MM.1S (cell line): ENCODE measurements around the gene MAPKAP1.

Experiments used
- CTCF ChIP-seq: fragments of 300-600 bp; sonication (generic); IDR thresholded peaks from 2 replicates; pipeline ENCODE4 v1.5.1; 2016; ENCODE audit warnings: antibody characterized with exemption, low read length, mixed read lengths
- EZH2 ChIP-seq: fragments of 300-600 bp; sonication (generic); optimal IDR thresholded peaks from 2 replicates; pipeline ENCODE3; 2017; ENCODE audit warnings: low read depth, mild to moderate bottlenecking, antibody characterized with exemption, low read length, mixed read lengths
- EZH2phosphoT487 ChIP-seq: fragments of 300-600 bp; sonication (generic); IDR thresholded peaks from 2 replicates; pipeline ENCODE4 v1.6.1; 2018; ENCODE audit warnings: antibody characterized with exemption, low read length

GRCh38 chr9:125730168-125730567 is 23.2 kb upstream of the MAPKAP1 start:
- TF ChIP-seq EZH2phosphoT487 (no peak), CTCF (no peak), EZH2 (no peak)
